T-helper 17 cell (primary cell): ENCODE results near the gene EDDM13. TPM values are rescaled to one million over a fixed set of nuclear protein-coding genes. Genes with fewer than 3 reads are reported as not detected.

Experiments used
- ATAC-seq: fragments of 150-1000 bp; cut with Tn5 transposase; 2 replicates; pipeline ENCODE4 v1.10.0; 2021; ENCODE audit warnings: mild to moderate bottlenecking, moderate library complexity
- DNase-seq, 3 donors: peaks; one replicate each; pipeline versions ENCODE4 v3.0.0 to v3.0.0-alpha.2; 2020 to 2021
- H3K9me3 ChIP-seq: one replicate; pipeline ENCODE4 v1.7.0; 2013; ENCODE audit warnings: low read length, mild to moderate bottlenecking; ENCODE audit not compliant: control insufficient read depth, poor library complexity, severe bottlenecking
- H3K27ac Mint-ChIP-seq: one replicate; pipeline ENCODE4 v1.8.0; 2022; ENCODE audit warnings: mild to moderate bottlenecking, moderate library complexity, mixed read lengths
- H3K27me3 Mint-ChIP-seq: one replicate; pipeline ENCODE4 v1.8.0; 2022; ENCODE audit warnings: mixed read lengths
- H3K36me3 Mint-ChIP-seq: one replicate; pipeline ENCODE4 v1.8.0; 2022; ENCODE audit warnings: low read depth, mixed read lengths
- H3K4me1 Mint-ChIP-seq: one replicate; pipeline ENCODE4 v1.8.0; 2022; ENCODE audit warnings: mild to moderate bottlenecking, mixed read lengths
- H3K4me3 Mint-ChIP-seq: one replicate; pipeline ENCODE4 v1.8.0; 2022; ENCODE audit warnings: mild to moderate bottlenecking, moderate library complexity, mixed read lengths
- total RNA-seq, 4 donors: library from RNA in 2 of 4; stranded (reverse) in 2 of 4; gene quantifications; one replicate each; pipeline ENCODE4 v1.2.3 and lab custom pipeline; 2022 to 2026

EDDM13 gene
- total RNA-seq, 2 donors from 2014 or later: not detected

GRCh38 chr19:56348289-56348877 lies 75.8 kb downstream of the EDDM13 start:
- Mint-ChIP-seq H3K4me1 (no peaks in the 10 kb centered on the region), H3K36me3 (no peaks in the 10 kb centered on the region), H3K4me3 (no peak overlapping the region), H3K27me3 (peaks cover 10% of the 10 kb centered on the region), H3K27ac (no peak overlapping the region)
- H3K9me3 ChIP-seq: no peaks in the 10 kb centered on the region
- no peak for ATAC-seq
- no peak for DNase-seq

- H3K9me3 ChIP-seq: no peaks in the 10 kb centered on the region
- Mint-ChIP-seq H3K27me3 (peaks cover 16% of the 10 kb centered on the region), H3K36me3 (no peaks in the 10 kb centered on the region), H3K4me1 (no peaks in the 10 kb centered on the region), H3K27ac (no peak overlapping the region), H3K4me3 (no peak overlapping the region)
- DNase-seq (peak in 1 of 3 donors; percentile 23), ATAC-seq (peak; percentile 44)
Measured at GRCh38 chr19:56350416-56351045, 78.0 kb downstream of the EDDM13 start.

- ATAC-seq (no peak), DNase-seq (no peak)
- H3K9me3 ChIP-seq: no peaks in the 10 kb centered on the region
- no peak overlapping the region for H3K27ac Mint-ChIP-seq
- H3K27me3 Mint-ChIP-seq: peaks cover 16% of the 10 kb centered on the region
- no peaks in the 10 kb centered on the region for H3K36me3 Mint-ChIP-seq
- no peak overlapping the region for H3K4me3 Mint-ChIP-seq
- no peaks in the 10 kb centered on the region for H3K4me1 Mint-ChIP-seq
Measured at GRCh38 chr19:56351208-56351607, 78.7 kb downstream of the EDDM13 start.

GRCh38 chr19:56355517-56355916 lies 83.0 kb downstream of the EDDM13 start:
- no peak overlapping the region for H3K4me3 Mint-ChIP-seq
- H3K27me3 Mint-ChIP-seq: peaks cover 16% of the 10 kb centered on the region

GRCh38 chr19:56356944-56357343 lies 84.4 kb downstream of the EDDM13 start:
- H3K36me3 Mint-ChIP-seq: peaks cover 7% of the 10 kb centered on the region
- H3K4me1 Mint-ChIP-seq: no peaks in the 10 kb centered on the region
- ATAC-seq: no peak
- H3K27ac Mint-ChIP-seq: no peak overlapping the region
- H3K4me3 Mint-ChIP-seq: no peak overlapping the region
- no peak for DNase-seq
- peaks cover 3% of the 10 kb centered on the region for H3K9me3 ChIP-seq
- peaks cover 15% of the 10 kb centered on the region for H3K27me3 Mint-ChIP-seq

More at GRCh38 chr19:56355517-56355916, 83.0 kb downstream of the EDDM13 start:
- H3K4me1 Mint-ChIP-seq: no peaks in the 10 kb centered on the region
- H3K9me3 ChIP-seq: no peaks in the 10 kb centered on the region
- H3K36me3 Mint-ChIP-seq: peaks cover 7% of the 10 kb centered on the region
- ATAC-seq (no peak), DNase-seq (no peak)
- no peak overlapping the region for H3K27ac Mint-ChIP-seq

Other genes starting within 250 kb of the EDDM13 start
- 10 to 100 TPM; 17.2 to 22.2 TPM for gene ZNF787, start 151.5 kb upstream of the EDDM13 start, total RNA-seq
- 10 to 100 TPM; 12.3 to 16.7 TPM for gene ZNF444, start 131.5 kb upstream of the EDDM13 start, total RNA-seq
- gene GALP, start 96.7 kb upstream of the EDDM13 start, total RNA-seq: not detected
- not detected for gene ZSCAN5B, start 75.0 kb upstream of the EDDM13 start, total RNA-seq
- not detected for gene ZSCAN5C, start 70.5 kb upstream of the EDDM13 start, total RNA-seq
- gene ZSCAN5A, start 42.1 kb downstream of the EDDM13 start, total RNA-seq: 10 to 100 TPM in 1 of 2 donors, 1 to 10 TPM in 1; 9.1 to 11.1 TPM
- 1 to 10 TPM; 3.2 to 3.9 TPM for gene ZNF582, start 120.8 kb downstream of the EDDM13 start, total RNA-seq
- gene ZNF583, start 131.6 kb downstream of the EDDM13 start, total RNA-seq: 1 to 10 TPM; 1.7 to 2.7 TPM
- gene ZNF667, start 204.6 kb downstream of the EDDM13 start, total RNA-seq: 1 to 10 TPM in 1 of 2 donors, under 1 TPM in 1; 0.26 to 2.0 TPM
- 1 to 10 TPM in 1 of 2 donors, under 1 TPM in 1; 0.23 to 1.1 TPM for gene ZNF471, start 235.1 kb downstream of the EDDM13 start, total RNA-seq